GM21367 (cell line): ENCODE data around the gene LCN12.

ENCODE experiments used
- ATAC-seq: cut with Tn5 transposase; IDR thresholded peaks from one replicate; pipeline ENCODE4 v1.9.1; 2021; ENCODE audit not compliant: unreplicated experiment

LCN12 gene

GRCh38 chr9:136944519-136945332 is 7.3 kb upstream of the LCN12 start, which contains the start of the genes C8G and FBXW5:
TSS of gene C8G (plus strand) at chr9:136945243. CDS start at chr9:136945321, 78 bp downstream.
TSS of gene FBXW5 (minus strand) at chr9:136944738. CDS start at chr9:136944083, 655 bp downstream.
- peak; percentile 70 for ATAC-seq

GRCh38 chr9:136945333-136946227 is 6.5 kb upstream of the LCN12 start:
- ATAC-seq: no peak

GRCh38 chr9:136946228-136947027 is 5.6 kb upstream of the LCN12 start:
- no peak for ATAC-seq

- no peak for ATAC-seq
Observed at GRCh38 chr9:136947028-136947891, 4.8 kb upstream of the LCN12 start.

- ATAC-seq: no peak
Observed at GRCh38 chr9:136947955-136948510, 4.0 kb upstream of the LCN12 start.

- no peak for ATAC-seq
Observed at GRCh38 chr9:136949239-136949816, 2.7 kb upstream of the LCN12 start.

GRCh38 chr9:136949817-136950655 is 2.0 kb upstream of the LCN12 start:
- peak; percentile 63 for ATAC-seq

- no peak for ATAC-seq
Observed at GRCh38 chr9:136950656-136951276, 1.3 kb upstream of the LCN12 start.

- ATAC-seq: no peak
Observed at GRCh38 chr9:136952321-136952850, 313 bp downstream of the LCN12 start.

- ATAC-seq: no peak
Observed at GRCh38 chr9:136952876-136953770, 1.1 kb downstream of the LCN12 start.

GRCh38 chr9:136953771-136954269 is 1.7 kb downstream of the LCN12 start:
- ATAC-seq: no peak

- ATAC-seq: no peak
Observed at GRCh38 chr9:136954270-136955083, 2.4 kb downstream of the LCN12 start.

- ATAC-seq: no peak
Observed at GRCh38 chr9:136955202-136955942, 3.3 kb downstream of the LCN12 start.

GRCh38 chr9:136955943-136956335 is 3.9 kb downstream of the LCN12 start:
- no peak for ATAC-seq

- no peak for ATAC-seq
Observed at GRCh38 chr9:136956604-136957003, 4.5 kb downstream of the LCN12 start.
